Measurements from ENCODE around the gene SLC52A3. TPM values are rescaled to one million over a fixed set of nuclear protein-coding genes. Genes with fewer than 3 reads are reported as not detected.
A peak's percentile ranks its signal among the peaks of the same experiment; 100 is the strongest.

Gene SLC52A3
- total and polyA plus RNA-seq, 2 of the 13 experiments (the other 11 are each of a cell fraction or from before 2014, with no cell fraction given), result 0.03 TPM; not detected in 1

GRCh38 chr20:726160-726559 lies 42.1 kb downstream of the SLC52A3 start:
- Histone ChIP-seq H3K4me1 (ENCODE audit: insufficient read depth, low read length) (peaks cover 6% of the 10 kb centered on the region; the same call in 1 of the 2 replicates), H3K9ac (ENCODE audit: insufficient read depth, low read depth, low read length) (no peak overlapping the region), H2AFZ (ENCODE audit: low read length) (no peak overlapping the region), H4K20me1 (ENCODE audit: insufficient read depth, low read length) (no peaks in the 10 kb centered on the region; the same call in 1 of the 2 replicates), H3K4me2 (ENCODE audit: low read depth, low read length) (no peak overlapping the region), H3K4me3 (replicated peaks in 1 of 3; ENCODE audit: insufficient read depth in 1 of 3, low read depth in 2 of 3, low read length in 3 of 3) (no peak overlapping the region), H3K36me3 (replicated peaks in 1 of 2; ENCODE audit: control insufficient read depth in 1 of 2, insufficient read depth in 2 of 2, low read length in 2 of 2) (no peaks in the 10 kb centered on the region), H3K27ac (ENCODE audit: extremely low read length, insufficient read depth, low read length) (no peak overlapping the region), H3K27me3 (ENCODE audit: control insufficient read depth in 1 of 2, insufficient read depth in 2 of 2, low read length in 2 of 2) (peaks cover 13 to 73% of the 10 kb centered on the region in 2 experiments; a peak in 4 of 5 replicates), H3K79me2 (ENCODE audit: insufficient read depth, low read length) (no peaks in the 10 kb centered on the region), H3K9me3 (ENCODE audit: low read length) (no peaks in the 10 kb centered on the region)
- intact Hi-C loops (cut with micrococcal nuclease; ENCODE audit: unreplicated experiment), result no loop called here
- TF ChIP-seq ZNF772 (CRISPR knock-in tag; IDR thresholded peaks at IDR 0.05), result no peak
- TF ChIP-seq CEBPB (IDR thresholded peaks at IDR 0.05; ENCODE audit: borderline replicate concordance, low read depth, low read length), result peak; percentile 74
- DNase-seq (ENCODE audit: low spot score), result no peak
- ChIA-PET CTCF (ENCODE audit: low intra/inter-chr PET ratio, low total read pairs) (interaction anchor here (1.2 kb wide), 1 partner anchor 164 kb away, joined by 6 read pairs; no protein-coding TSS in a partner anchor), POLR2A (no interaction called here)
- no peak for FAIRE-seq
- no peak for ATAC-seq
- BruUV-seq (replicated peaks), result no TSS peak
- 11% methylated on average over 4 of the region's 4 CpGs for WGBS (ENCODE audit: low lambda C conversion rate)
- in situ Hi-C loops (cut with HindIII; ENCODE audit: extremely low pct_ligation_motif_present, low pct_unique_long_range_greater_than_20kb), result no loop called here

- H3K4me3 ChIP-seq (replicated peaks in 1 of 3; ENCODE audit: insufficient read depth in 1 of 3, low read depth in 2 of 3, low read length in 3 of 3), result no peak overlapping the region
- FAIRE-seq, result no peak
- ChIA-PET POLR2A (no interaction called here), CTCF (ENCODE audit: low intra/inter-chr PET ratio, low total read pairs) (no interaction called here)
- no peaks in the 10 kb centered on the region; the same call in 1 of the 2 replicates for H4K20me1 ChIP-seq (ENCODE audit: insufficient read depth, low read length)
- H3K27me3 ChIP-seq (ENCODE audit: control insufficient read depth in 1 of 2, insufficient read depth in 2 of 2, low read length in 2 of 2), result peaks cover 13 to 76% of the 10 kb centered on the region in 2 experiments; a peak in 4 of 5 replicates
- H2AFZ ChIP-seq (ENCODE audit: low read length), result no peak overlapping the region
- in situ Hi-C loops (cut with HindIII; ENCODE audit: extremely low pct_ligation_motif_present, low pct_unique_long_range_greater_than_20kb) (no loop called here), intact Hi-C loops (cut with micrococcal nuclease; ENCODE audit: unreplicated experiment) (no loop called here)
- no peaks in the 10 kb centered on the region for H3K36me3 ChIP-seq (replicated peaks in 1 of 2; ENCODE audit: control insufficient read depth in 1 of 2, insufficient read depth in 2 of 2, low read length in 2 of 2)
- no peak overlapping the region for H3K27ac ChIP-seq (ENCODE audit: extremely low read length, insufficient read depth, low read length)
- H3K4me1 ChIP-seq (ENCODE audit: insufficient read depth, low read length), result peaks cover 6% of the 10 kb centered on the region; the same call in 1 of the 2 replicates
- WGBS (ENCODE audit: low lambda C conversion rate), result 42% methylated on average over 7 of the region's 7 CpGs
- no peak overlapping the region for H3K9ac ChIP-seq (ENCODE audit: insufficient read depth, low read depth, low read length)
- no peak overlapping the region for H3K4me2 ChIP-seq (ENCODE audit: low read depth, low read length)
- H3K79me2 ChIP-seq (ENCODE audit: insufficient read depth, low read length), result no peaks in the 10 kb centered on the region
- no peak for ATAC-seq
- H3K9me3 ChIP-seq (ENCODE audit: low read length), result no peaks in the 10 kb centered on the region
- no peak for DNase-seq (ENCODE audit: low spot score)
- BruUV-seq (replicated peaks), result no TSS peak
- TF ChIP-seq ZNF12 (CRISPR knock-in tag; IDR thresholded peaks at IDR 0.05) (no peak), CEBPZ (IDR thresholded peaks at IDR 0.05; ENCODE audit: low read length) (no peak), RFXANK (CRISPR knock-in tag; IDR thresholded peaks at IDR 0.05) (no peak), POLR2A (IDR thresholded peaks at IDR 0.05; ENCODE audit: insufficient read depth in 1 of 2, low read depth in 2 of 2, low read length in 2 of 2) (no peak), AGO2 (optimal IDR thresholded peaks at IDR 0.05; ENCODE audit: low read depth, low read length) (no peak), ZBTB2 (CRISPR knock-in tag; IDR thresholded peaks at IDR 0.05; ENCODE audit: low read depth) (no peak), ZNF790 (CRISPR knock-in tag; IDR thresholded peaks at IDR 0.05; ENCODE audit: borderline replicate concordance) (no peak), FUBP1 (CRISPR knock-in tag; IDR thresholded peaks at IDR 0.05; ENCODE audit: borderline replicate concordance) (no peak)
Observed at GRCh38 chr20:725491-725890, 42.8 kb downstream of the SLC52A3 start.
